ENCODE measurements around the gene NKX1-1.

DNA sequence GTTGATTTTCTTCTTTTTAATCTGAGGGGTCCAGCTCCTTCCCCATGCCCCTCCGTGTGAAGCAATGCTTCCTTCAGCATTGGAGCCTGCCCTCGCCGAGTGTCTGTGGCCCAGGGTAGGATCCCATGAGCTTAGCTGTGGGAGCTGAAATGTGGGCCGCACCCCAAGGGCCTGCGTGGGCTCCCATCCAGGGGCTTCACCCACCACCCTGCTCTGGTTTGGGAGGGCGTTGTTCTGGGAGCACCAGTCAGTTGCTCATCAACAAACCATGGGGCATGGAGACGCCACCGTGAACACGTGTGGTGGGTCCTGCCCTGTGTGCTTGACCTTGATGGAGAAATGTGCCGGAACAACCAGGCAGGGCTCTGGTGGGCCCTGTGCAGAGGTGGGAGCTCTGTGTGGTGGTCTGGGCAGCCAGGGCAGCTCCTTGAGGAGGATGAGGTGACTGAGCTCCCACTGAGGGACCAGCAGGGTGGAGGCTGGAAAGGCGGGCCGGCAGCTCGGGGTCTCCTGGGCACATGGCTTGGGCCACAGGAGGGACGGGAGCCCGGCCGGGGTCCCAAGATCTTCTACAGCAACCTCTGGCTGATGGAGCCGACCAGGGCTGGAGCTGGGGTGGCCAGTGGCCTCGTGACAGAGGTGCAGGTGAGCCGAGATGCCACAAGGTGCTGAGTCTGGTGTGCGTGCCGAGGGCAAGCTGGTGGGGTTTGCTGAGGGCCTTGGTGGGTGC is 39.6 kb upstream of the NKX1-1 start:
- TF ChIP-seq, protein P1, sequence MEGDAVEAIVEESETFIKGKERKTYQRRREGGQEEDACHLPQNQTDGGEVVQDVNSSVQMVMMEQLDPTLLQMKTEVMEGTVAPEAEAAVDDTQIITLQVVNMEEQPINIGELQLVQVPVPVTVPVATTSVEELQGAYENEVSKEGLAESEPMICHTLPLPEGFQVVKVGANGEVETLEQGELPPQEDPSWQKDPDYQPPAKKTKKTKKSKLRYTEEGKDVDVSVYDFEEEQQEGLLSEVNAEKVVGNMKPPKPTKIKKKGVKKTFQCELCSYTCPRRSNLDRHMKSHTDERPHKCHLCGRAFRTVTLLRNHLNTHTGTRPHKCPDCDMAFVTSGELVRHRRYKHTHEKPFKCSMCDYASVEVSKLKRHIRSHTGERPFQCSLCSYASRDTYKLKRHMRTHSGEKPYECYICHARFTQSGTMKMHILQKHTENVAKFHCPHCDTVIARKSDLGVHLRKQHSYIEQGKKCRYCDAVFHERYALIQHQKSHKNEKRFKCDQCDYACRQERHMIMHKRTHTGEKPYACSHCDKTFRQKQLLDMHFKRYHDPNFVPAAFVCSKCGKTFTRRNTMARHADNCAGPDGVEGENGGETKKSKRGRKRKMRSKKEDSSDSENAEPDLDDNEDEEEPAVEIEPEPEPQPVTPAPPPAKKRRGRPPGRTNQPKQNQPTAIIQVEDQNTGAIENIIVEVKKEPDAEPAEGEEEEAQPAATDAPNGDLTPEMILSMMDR (IDR thresholded peaks at IDR 0.05; ENCODE audit: low read depth, low read length), result no peak
- no peak for TF ChIP-seq EZH2phosphoT487 (IDR thresholded peaks at IDR 0.05; ENCODE audit: low read depth)
